Heart right ventricle (tissue), 16 donors: ENCODE measurements around the gene DDHD1. TPM values are rescaled to one million over a fixed set of nuclear protein-coding genes. Genes with fewer than 3 reads are reported as not detected.

ENCODE experiments used
- ATAC-seq, 8 donors: fragments of 200-7000 bp; cut with Tn5 transposase; one replicate each; pipeline ENCODE4 v1.9.1; 2020; ENCODE audit warnings: mild to moderate bottlenecking in 8 of 8, moderate library complexity in 8 of 8, moderate number of reproducible peaks in 1 of 8
- DNase-seq, 2 donors: peaks; one replicate each; pipeline ENCODE4 v3.0.0-alpha.2; 2020
- H3K27ac ChIP-seq, 10 donors: fragments of 200-600 bp; sonication (generic) in 2 of 10; one replicate each; pipeline versions ENCODE4 v1.5.0 to v1.8.0; 2020 to 2022; ENCODE audit warnings: mild to moderate bottlenecking in 3 of 10
- H3K27me3 ChIP-seq, 7 donors: fragments of 200-600 bp; one replicate each; pipeline ENCODE4 v1.8.0; 2021 to 2022; ENCODE audit warnings: mild to moderate bottlenecking in 2 of 7
- H3K36me3 ChIP-seq, 9 donors: fragments of 200-600 bp; sonication (generic) in 1 of 9; one replicate each; pipeline versions ENCODE4 v1.5.0 to v1.8.0; 2020 to 2022; ENCODE audit warnings: mild to moderate bottlenecking in 2 of 9
- H3K4me1 ChIP-seq, 9 donors: fragments of 200-600 bp; sonication (generic) in 1 of 9; one replicate each; pipeline versions ENCODE4 v1.5.0 to v1.8.0; 2020 to 2022; ENCODE audit warnings: mild to moderate bottlenecking in 4 of 9
- H3K4me3 ChIP-seq, 10 donors: fragments of 200-600 bp; sonication (generic) in 2 of 10; one replicate each; pipeline versions ENCODE4 v1.5.0 to v1.8.0; 2020 to 2022; ENCODE audit warnings: mild to moderate bottlenecking in 7 of 10, moderate library complexity in 2 of 10
- H3K9me3 ChIP-seq, 11 donors: fragments of 200-600 bp in 10 of 11; sonication (generic) in 2 of 11; one replicate each; pipeline versions ENCODE4 v1.5.0 to v1.8.0; 2013 to 2022; ENCODE audit warnings: mild to moderate bottlenecking in 2 of 11, control low read depth in 1 of 11, moderate library complexity in 1 of 11
- WGBS, 2 donors: extraction: QIAGEN DNeasy Blood & Tissue Kit; methylation state at CpG; one replicate each; pipeline ENCODE4 v1.1.7; 2013; ENCODE audit warnings: inconsistent platforms in 1 of 2; 5-methylcytosine and 5-hydroxymethylcytosine counted together
- intact Hi-C, 10 donors: fragments of 100-400 bp; cut with DNase I; formaldehyde crosslinking; loops; one replicate each; pipeline versions ENCODE4 v1.11.1 to v1.14.2; 2022
- polyA plus RNA-seq, 2 donors: library from polyadenylated mRNA; stranded (reverse); fragments of 200-250 nt; gene quantifications; one replicate each; pipeline ENCODE4 v1.2.3, GENCODE V29; 2013
- total RNA-seq, 10 donors: library from RNA; stranded (reverse); fragmentation: NEBNext Ultra II Directional in 3 of 10; extraction: Animal tissue kit (Norgen Biotek cat#: 25700) in 3 of 10; gene quantifications; one replicate each; pipeline versions ENCODE4 v1.2.1 to v1.2.4, GENCODE V29; 2021 to 2023
- TF ChIP-seq, protein P1 (sequence below), 9 donors: fragments of 200-600 bp; sonication (generic) in 2 of 9; IDR thresholded peaks; one replicate each; pipeline versions ENCODE4 v1.5.0 to v1.8.0; 2021 to 2022; ENCODE audit warnings: antibody characterized with exemption in 9 of 9, mild to moderate bottlenecking in 5 of 9, moderate library complexity in 1 of 9
- donor health status: Arrhythmogenic right ventricular cardiomyopathy.
- donor health status: ischemic (EF 13 %, LVEDD 7.1; RV severe dilation, severe dysfunction).
- donor health status: healthy with polysubstance abuse.
- donor health status: DM: no; HTN: yes; CAD: no.
- donor health status: DM: no; HTN: no; CAD: no.
- donor health status: ischemic (EF 25% LVEDD 6.9; RV normal size, moderate dysfunction).
- donor health status: ischemic (EF 25% LVEDD 5.7; RV mildly dilated, moderate dysfunction).
- donor health status: healthy.
- donor health status: DM: yes; HTN: yes; CAD: no.
- donor health status: Ischemic cardiomyopathy.
- donor health status: ischemic (EF 35%, LVEDD 5.7; RV mildly dilated, moderate dysfunction).
- donor health status: nonischemic (EF 11% LVEDD 7.7; RV severe dilation, severe dysfunction).
- donor health status: DM: yes; HTN: yes; CAD: no.
- donor health status: PGD.
- donor health status: ischemic (EF 29% LVEDD 5.4; RV normal size, mild dysfunction).
- donor health status: nonischemic (EF 23%, LVEDD 6.1; RV moderate dilation, normal function).

Gene DDHD1
- total and polyA plus RNA-seq, 12 donors = 2.1 to 9.6 (median 7.4) TPM

DNA sequence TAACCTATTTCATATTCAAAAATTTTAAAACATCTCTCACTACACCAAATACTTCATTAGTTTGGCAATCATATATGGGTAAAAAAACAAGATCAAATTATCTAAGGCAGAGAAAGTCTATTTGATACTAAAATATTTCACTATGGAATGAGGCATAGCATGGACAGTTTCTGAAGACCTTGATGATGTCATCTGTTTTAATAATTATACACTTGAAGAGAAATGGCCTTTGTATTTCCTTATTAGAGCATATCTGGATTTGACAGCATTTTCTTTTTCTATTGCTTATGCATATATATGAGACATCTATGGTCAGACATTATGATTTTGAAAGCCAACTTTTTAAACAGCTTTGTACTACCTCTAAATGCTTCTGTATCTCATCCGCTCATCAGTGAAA, 88.6 kb downstream of the DDHD1 start:
- TF ChIP-seq, protein P1, sequence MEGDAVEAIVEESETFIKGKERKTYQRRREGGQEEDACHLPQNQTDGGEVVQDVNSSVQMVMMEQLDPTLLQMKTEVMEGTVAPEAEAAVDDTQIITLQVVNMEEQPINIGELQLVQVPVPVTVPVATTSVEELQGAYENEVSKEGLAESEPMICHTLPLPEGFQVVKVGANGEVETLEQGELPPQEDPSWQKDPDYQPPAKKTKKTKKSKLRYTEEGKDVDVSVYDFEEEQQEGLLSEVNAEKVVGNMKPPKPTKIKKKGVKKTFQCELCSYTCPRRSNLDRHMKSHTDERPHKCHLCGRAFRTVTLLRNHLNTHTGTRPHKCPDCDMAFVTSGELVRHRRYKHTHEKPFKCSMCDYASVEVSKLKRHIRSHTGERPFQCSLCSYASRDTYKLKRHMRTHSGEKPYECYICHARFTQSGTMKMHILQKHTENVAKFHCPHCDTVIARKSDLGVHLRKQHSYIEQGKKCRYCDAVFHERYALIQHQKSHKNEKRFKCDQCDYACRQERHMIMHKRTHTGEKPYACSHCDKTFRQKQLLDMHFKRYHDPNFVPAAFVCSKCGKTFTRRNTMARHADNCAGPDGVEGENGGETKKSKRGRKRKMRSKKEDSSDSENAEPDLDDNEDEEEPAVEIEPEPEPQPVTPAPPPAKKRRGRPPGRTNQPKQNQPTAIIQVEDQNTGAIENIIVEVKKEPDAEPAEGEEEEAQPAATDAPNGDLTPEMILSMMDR (IDR thresholded peaks at IDR 0.05) = no peak
- 50 to 100% methylated on average over 1 of the region's 1 CpG for WGBS, 2 donors
- H3K9me3 ChIP-seq = no peaks in the 10 kb centered on the region

DNA sequence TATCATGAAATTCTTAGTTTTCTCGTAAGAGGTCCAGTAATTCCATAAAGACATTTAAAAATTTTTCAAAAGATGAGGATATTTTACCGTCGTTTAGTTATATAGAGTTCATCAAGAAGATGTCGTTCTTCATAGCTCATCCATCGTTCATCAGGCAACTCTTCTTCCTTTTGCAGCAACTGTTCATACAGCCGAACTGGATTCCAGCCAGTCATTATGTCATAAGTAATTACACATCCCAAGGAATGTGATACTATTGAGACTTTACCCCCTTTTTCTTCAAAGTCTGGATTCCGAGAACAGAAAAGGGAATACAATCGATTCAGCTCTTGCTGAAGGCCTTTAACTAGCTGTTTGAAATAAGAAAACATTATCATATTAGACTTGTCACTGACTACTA, 90.3 kb downstream of the DDHD1 start:
- Histone ChIP-seq H3K27me3 (no peaks in the 10 kb centered on the region), H3K36me3 (peaks cover 0 to 11% (median 0%) of the 10 kb centered on the region in 9 donors), H3K9me3 (no peaks in the 10 kb centered on the region), H3K27ac (no peak overlapping the region), H3K4me1 (peaks cover 0 to 4% (median 0%) of the 10 kb centered on the region in 9 donors), H3K4me3 (no peak overlapping the region)
- DNase-seq (no peak), ATAC-seq (no peak)
- intact Hi-C loops = no loop called here
- TF ChIP-seq, protein P1 (IDR thresholded peaks at IDR 0.05) = no peak
- WGBS, 2 donors = 67 to 69% methylated on average over 8 of the region's 8 CpGs

More for the DNA sequence above, 88.6 kb downstream of the DDHD1 start:
- Histone ChIP-seq H3K27ac (no peak overlapping the region), H3K36me3 (peaks cover 0 to 11% (median 0%) of the 10 kb centered on the region in 9 donors), H3K4me1 (peaks cover 0 to 4% (median 0%) of the 10 kb centered on the region in 9 donors), H3K4me3 (no peak overlapping the region), H3K27me3 (no peaks in the 10 kb centered on the region)
- ATAC-seq (no peak), DNase-seq (no peak)
- intact Hi-C loops = no loop called here

DNA sequence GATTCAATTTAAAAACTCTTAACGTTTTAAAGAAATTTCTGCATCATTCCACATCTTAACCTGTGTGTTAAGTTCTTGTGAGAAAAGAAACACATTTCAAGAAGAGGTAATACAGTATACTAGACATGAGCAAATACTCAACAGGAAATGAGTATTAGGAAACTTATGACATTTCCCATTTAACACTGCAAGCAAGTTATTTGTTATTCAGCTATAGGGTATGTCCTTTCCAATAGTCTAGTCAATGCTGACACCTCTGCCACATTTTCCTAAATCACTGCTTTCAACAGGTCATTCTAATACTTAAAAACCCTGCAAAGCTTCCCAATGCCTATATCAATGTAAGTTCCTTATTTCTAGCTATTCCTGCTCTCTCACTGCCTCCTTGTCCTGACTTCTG, 93.1 kb downstream of the DDHD1 start:
- 85 to 93% methylated on average over 1 of the region's 1 CpG for WGBS, 2 donors
- ATAC-seq (no peak), DNase-seq (no peak)
- Histone ChIP-seq H3K4me3 (no peak overlapping the region), H3K27me3 (no peaks in the 10 kb centered on the region), H3K4me1 (peaks cover 0 to 6% (median 0%) of the 10 kb centered on the region in 9 donors), H3K27ac (no peak overlapping the region), H3K36me3 (peaks cover 0 to 11% (median 0%) of the 10 kb centered on the region in 9 donors), H3K9me3 (no peaks in the 10 kb centered on the region)
- intact Hi-C loops = no loop called here
- TF ChIP-seq, protein P1 (IDR thresholded peaks at IDR 0.05) = no peak

DNA sequence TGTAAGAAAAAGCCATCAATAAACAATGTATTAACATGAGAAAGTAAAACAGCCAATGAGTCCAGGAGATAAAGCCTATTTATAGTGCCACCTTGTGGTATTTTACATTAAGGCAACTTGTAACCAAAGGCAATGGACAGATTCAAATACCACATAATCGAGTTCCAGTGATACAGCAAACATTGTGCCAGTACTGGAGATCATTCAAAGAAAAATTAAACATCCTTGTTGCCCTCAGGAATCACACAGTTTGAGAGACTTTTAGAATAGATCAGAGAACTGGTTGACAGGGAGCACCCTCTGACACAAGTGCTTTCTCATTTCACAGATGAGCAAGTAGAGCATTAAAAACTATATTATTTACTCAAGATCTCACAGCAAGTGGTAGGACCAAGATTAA, 98.1 kb downstream of the DDHD1 start:
- Histone ChIP-seq H3K27me3 (no peaks in the 10 kb centered on the region), H3K27ac (peak overlapping the region in 1 of 10 donors; percentile 5), H3K36me3 (peaks cover 0 to 37% (median 0%) of the 10 kb centered on the region in 9 donors), H3K4me1 (peaks cover 0 to 8% (median 0%) of the 10 kb centered on the region in 9 donors), H3K4me3 (no peak overlapping the region), H3K9me3 (no peaks in the 10 kb centered on the region)
- ATAC-seq (peak; percentile 44 to 80 (median 68)), DNase-seq (no peak)
- 0 to 2% methylated on average over 1 of the region's 1 CpG for WGBS, 2 donors
- TF ChIP-seq, protein P1 (IDR thresholded peaks at IDR 0.05) = peak; percentile 58 to 86 (median 79)
- intact Hi-C loops = loop anchor here in 8 of 10 donors (2.0 to 10.0 kb wide), 6 partner anchors 93 to 233 kb away; no protein-coding TSS in a partner anchor
